Fibroblast of lung (primary cell): ENCODE data around the gene CBR3. TPM values are rescaled to one million over a fixed set of nuclear protein-coding genes. Genes with fewer than 3 reads are reported as not detected.
"Not testable (repeated sequence)": the region's sequence is repeated elsewhere in the genome, so short reads cannot be mapped to it uniquely, and the experiment has no call there.

Experiments used
- DNase-seq, 2 donors: peaks; one replicate each; pipeline versions ENCODE4 v3.0.0 to v3.0.0-alpha.2; 2010; ENCODE audit warnings: low read depth in 2 of 2
- H2AFZ ChIP-seq: 2 replicates; pipeline ENCODE4 v1.5.1; 2012; ENCODE audit warnings: low read length, control low read depth, inconsistent platforms
- H3K27ac ChIP-seq: 2 replicates; pipeline ENCODE4 v1.5.1; 2011; ENCODE audit warnings: low read length, control low read depth; ENCODE audit not compliant: insufficient read depth
- H3K27me3 ChIP-seq: 2 replicates; pipeline ENCODE4 v1.5.1; 2011; ENCODE audit warnings: mild to moderate bottlenecking, low read length; ENCODE audit not compliant: control insufficient read depth, insufficient read depth
- H3K36me3 ChIP-seq: 2 replicates; pipeline ENCODE4 v1.5.1; 2011; ENCODE audit warnings: low read length; ENCODE audit not compliant: control insufficient read depth, insufficient read depth
- H3K4me1 ChIP-seq: 2 replicates; pipeline ENCODE4 v1.5.1; 2011; ENCODE audit warnings: low read length; ENCODE audit not compliant: control insufficient read depth, insufficient read depth; ENCODE audit errors: extremely low read depth
- H3K4me2 ChIP-seq: 2 replicates; pipeline ENCODE4 v1.5.1; 2011; ENCODE audit warnings: low read length, control low read depth; ENCODE audit not compliant: insufficient read depth; ENCODE audit errors: extremely low read depth
- H3K4me3 ChIP-seq, 4 experiments: fragments of 200-600 bp in 1 of 4; sonication (generic) in 1 of 4; replicated peaks in 1 of 4; 2 replicates each; pipeline ENCODE4 v1.5.1; 2011 to 2016; ENCODE audit warnings: low read length in 4 of 4, low read depth in 3 of 4, mild to moderate bottlenecking in 3 of 4, control low read depth in 2 of 4, inconsistent platforms in 1 of 4, mixed read lengths in 1 of 4; ENCODE audit not compliant: insufficient read depth in 1 of 4; ENCODE audit errors: control extremely low read depth in 1 of 4
- H3K79me2 ChIP-seq: 2 replicates; pipeline ENCODE4 v1.5.1; 2012; ENCODE audit warnings: mild to moderate bottlenecking, low read length, inconsistent platforms; ENCODE audit not compliant: control insufficient read depth, insufficient read depth
- H3K9ac ChIP-seq: 2 replicates; pipeline ENCODE4 v1.5.1; 2011; ENCODE audit warnings: mild to moderate bottlenecking, low read length, control low read depth; ENCODE audit not compliant: insufficient read depth
- H3K9me3 ChIP-seq: 2 replicates; pipeline ENCODE4 v1.5.1; 2012; ENCODE audit warnings: low read depth, low read length; ENCODE audit not compliant: control insufficient read depth, insufficient read depth
- H4K20me1 ChIP-seq: 2 replicates; pipeline ENCODE4 v1.5.1; 2011; ENCODE audit warnings: low read length; ENCODE audit not compliant: control insufficient read depth, insufficient read depth; ENCODE audit errors: extremely low read depth
- CTCF ChIP-seq, 2 donors: IDR thresholded peaks in 1 of 2; conservative IDR thresholded peaks in 1 of 2; 1 replicate in 1 of 2; 2 replicates in 1 of 2; pipeline ENCODE4 v1.5.1; 2011 to 2012; ENCODE audit warnings: low read length in 2 of 2, control low read depth in 1 of 2, inconsistent platforms in 1 of 2, low read depth in 1 of 2, mild to moderate bottlenecking in 1 of 2
- EZH2 ChIP-seq: IDR thresholded peaks from 2 replicates; pipeline ENCODE4 v1.5.1; 2012; ENCODE audit warnings: low read length, control low read depth, mild to moderate bottlenecking; ENCODE audit errors: missing control alignments
- polyA plus RNA-seq, 2 donors: library from polyadenylated mRNA; depleted of rRNA in 1 of 2; stranded (reverse) in 1 of 2; unstranded in 1 of 2; fragments of >200 nt; gene quantifications; 2 replicates each; pipeline ENCODE4 v1.2.1, GENCODE V29; 2011 to 2012; ENCODE audit warnings: missing spikeins in 1 of 2
- total RNA-seq: library from RNA; depleted of rRNA; stranded (reverse); fragments of >200 nt; gene quantifications from 2 replicates; pipeline ENCODE4 v1.2.1, GENCODE V29; 2014

Gene CBR3
- total and polyA plus RNA-seq, 2 donors (not counting 1 experiment from before 2014, with no cell fraction given) = 13.2 to 21.1 TPM

- TF ChIP-seq EZH2 (no peak), CTCF (conservative IDR thresholded peaks at IDR 0.05 in 1 of 2, IDR thresholded peaks at IDR 0.05 in 1 of 2; ENCODE audit: low read depth in 1 of 2, low read length in 2 of 2) (peak; percentile 79 to 82)
- Histone ChIP-seq H3K9ac (no peak overlapping the region), H3K9me3 (no peaks in the 10 kb centered on the region), H3K4me1 (peaks cover 4% of the 10 kb centered on the region), H3K36me3 (no peaks in the 10 kb centered on the region), H3K4me3 (no peak overlapping the region), H3K79me2 (no peaks in the 10 kb centered on the region), H3K4me2 (no peak overlapping the region), H2AFZ (no peak overlapping the region), H3K27me3 (no peaks in the 10 kb centered on the region), H4K20me1 (no peaks in the 10 kb centered on the region), H3K27ac (no peak overlapping the region)
- DNase-seq = peak; percentile 77 to 85
Measured at GRCh38 chr21:36141513-36141925, 6.6 kb downstream of the CBR3 start.

DNA sequence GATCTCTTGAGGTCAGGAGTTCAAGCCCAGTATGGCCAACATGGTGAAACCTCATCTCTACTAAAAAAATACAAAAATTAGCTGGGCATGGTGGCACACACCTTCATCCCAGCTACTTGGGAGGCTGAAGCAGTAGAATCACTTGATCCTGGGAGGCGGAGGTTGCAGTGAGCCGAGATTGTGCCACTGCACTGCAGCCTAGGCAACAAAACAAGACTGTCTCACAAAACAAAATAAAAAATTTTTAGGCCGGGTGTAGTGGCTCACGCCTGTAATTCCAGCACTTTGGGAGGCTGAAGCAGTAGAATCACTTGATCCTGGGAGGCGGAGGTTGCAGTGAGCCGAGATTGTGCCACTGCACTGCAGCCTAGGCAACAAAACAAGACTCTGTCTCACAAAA, 9.4 kb downstream of the CBR3 start:
- not testable (repeated sequence) for H3K9ac ChIP-seq, H3K27ac ChIP-seq, H4K20me1 ChIP-seq, H3K4me2 ChIP-seq, DNase-seq, H3K36me3 ChIP-seq, H3K4me1 ChIP-seq, H2AFZ ChIP-seq, H3K4me3 ChIP-seq, H3K79me2 ChIP-seq, H3K27me3 ChIP-seq, H3K9me3 ChIP-seq

GRCh38 chr21:36145259-36145658, 10.4 kb downstream of the CBR3 start:
- H3K9me3 ChIP-seq = no peaks in the 10 kb centered on the region
- no peak overlapping the region for H3K9ac ChIP-seq
- H3K4me1 ChIP-seq = peaks cover under 1% of the 10 kb centered on the region
- H4K20me1 ChIP-seq = no peaks in the 10 kb centered on the region
- H3K4me2 ChIP-seq = no peak overlapping the region
- H3K4me3 ChIP-seq = no peak overlapping the region
- no peaks in the 10 kb centered on the region for H3K27me3 ChIP-seq
- H2AFZ ChIP-seq = no peak overlapping the region
- TF ChIP-seq CTCF (conservative IDR thresholded peaks at IDR 0.05 in 1 of 2, IDR thresholded peaks at IDR 0.05 in 1 of 2; ENCODE audit: low read depth in 1 of 2, low read length in 2 of 2) = no peak
- H3K79me2 ChIP-seq = no peaks in the 10 kb centered on the region
- no peaks in the 10 kb centered on the region for H3K36me3 ChIP-seq
- H3K27ac ChIP-seq = no peak overlapping the region
- no peak for DNase-seq

- DNase-seq = no peak
- Histone ChIP-seq H3K4me2 (no peak overlapping the region), H3K27ac (no peak overlapping the region), H3K9me3 (no peaks in the 10 kb centered on the region), H2AFZ (no peak overlapping the region), H3K79me2 (no peaks in the 10 kb centered on the region), H3K36me3 (no peaks in the 10 kb centered on the region), H3K4me3 (no peak overlapping the region), H3K27me3 (no peaks in the 10 kb centered on the region), H3K9ac (no peak overlapping the region), H3K4me1 (peaks cover 6% of the 10 kb centered on the region), H4K20me1 (no peaks in the 10 kb centered on the region)
- TF ChIP-seq CTCF (conservative IDR thresholded peaks at IDR 0.05 in 1 of 2, IDR thresholded peaks at IDR 0.05 in 1 of 2; ENCODE audit: low read depth in 1 of 2, low read length in 2 of 2) (no peak), EZH2 (no peak)
Measured at GRCh38 chr21:36147911-36148310, 13.0 kb downstream of the CBR3 start.
